GM20431 (cell line): ENCODE measurements around the gene PRKAG2.
"Not testable (repeated sequence)": the region's sequence is repeated elsewhere in the genome, so short reads cannot be mapped to it uniquely, and the experiment has no call there.

Experiments
- in situ Hi-C: fragments of 300-500 bp; cut with MseI, MboI; formaldehyde crosslinking; loops from one replicate; pipeline ENCODE4 v1.15.0; 2020; ENCODE audit warnings: low sequenced_read_pairs; ENCODE audit not compliant: unreplicated experiment

The PRKAG2 gene

GRCh38 chr7:151876899-151877777, at the start of gene PRKAG2:
TSS of gene PRKAG2 (minus strand) at chr7:151877115. CDS start at chr7:151876620, 495 bp downstream.
- in situ Hi-C loops = no loop called here

- in situ Hi-C loops = no loop called here
These were observed 49.4 kb upstream of the PRKAG2 start for GRCh38 chr7:151926336-151926712.

- in situ Hi-C loops = no loop called here
These were observed 48.8 kb upstream of the PRKAG2 start for GRCh38 chr7:151925446-151926335.

- in situ Hi-C loops = no loop called here
These were observed 47.6 kb upstream of the PRKAG2 start for GRCh38 chr7:151924508-151924907.

DNA sequence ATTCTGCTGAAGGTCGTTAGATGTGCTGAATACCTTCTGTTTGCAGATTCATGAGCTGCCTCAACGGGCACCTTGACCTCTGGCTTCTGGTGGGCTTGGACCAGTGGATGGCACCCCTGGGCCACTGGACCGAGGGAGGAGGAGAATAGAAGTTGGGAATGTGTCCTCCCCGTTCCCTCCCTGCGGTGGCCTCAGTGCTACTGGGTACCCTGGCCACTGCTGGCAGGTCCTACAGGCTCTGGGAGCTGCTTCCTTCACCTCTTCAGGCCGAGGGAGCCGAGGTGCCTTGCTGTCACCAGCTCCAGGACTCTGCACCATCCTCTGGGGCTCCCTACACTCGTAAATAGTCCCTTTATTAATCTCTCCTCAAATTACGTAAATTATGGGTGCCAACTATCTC, 47.1 kb upstream of the PRKAG2 start:
- in situ Hi-C loops = no loop called here

DNA sequence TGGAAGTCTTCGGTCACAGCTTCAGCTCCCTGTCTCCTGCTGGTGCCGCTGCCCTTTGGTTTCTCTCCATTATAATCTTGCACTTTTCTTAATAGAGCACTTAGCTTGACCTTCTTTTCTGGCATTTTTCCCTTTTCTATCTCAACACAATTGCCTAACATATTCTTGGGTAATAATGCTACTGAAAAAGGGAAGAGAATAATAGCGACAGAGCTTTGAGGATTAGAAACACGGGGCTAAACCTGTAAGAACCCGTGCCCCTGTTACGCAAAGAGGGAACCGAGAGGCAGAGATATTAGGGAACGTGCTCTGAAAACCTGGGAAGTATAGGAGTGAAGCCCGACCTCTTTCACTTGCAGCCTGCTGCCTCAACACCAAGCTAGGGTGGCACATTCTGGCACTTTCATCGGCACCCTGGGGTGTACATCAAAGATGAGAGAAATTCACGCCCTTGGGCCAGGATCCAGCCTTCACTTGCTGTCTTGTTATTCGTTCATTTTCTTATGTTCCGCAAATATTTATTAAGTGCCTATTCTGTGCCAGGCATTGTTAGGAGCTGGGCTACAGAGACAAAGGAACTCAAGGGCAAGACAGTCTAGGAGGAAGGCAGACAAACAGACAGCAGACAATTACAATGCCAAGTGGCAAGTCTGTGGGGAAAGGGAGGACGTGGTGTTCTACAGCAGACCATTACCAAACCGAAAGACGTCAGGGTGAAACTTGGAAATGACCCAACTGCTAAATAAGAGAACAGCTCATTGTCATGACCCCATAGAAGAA, 46.4 kb upstream of the PRKAG2 start:
- in situ Hi-C loops = no loop called here

GRCh38 chr7:151921451-151921850, 44.5 kb upstream of the PRKAG2 start:
- in situ Hi-C loops = no loop called here

DNA sequence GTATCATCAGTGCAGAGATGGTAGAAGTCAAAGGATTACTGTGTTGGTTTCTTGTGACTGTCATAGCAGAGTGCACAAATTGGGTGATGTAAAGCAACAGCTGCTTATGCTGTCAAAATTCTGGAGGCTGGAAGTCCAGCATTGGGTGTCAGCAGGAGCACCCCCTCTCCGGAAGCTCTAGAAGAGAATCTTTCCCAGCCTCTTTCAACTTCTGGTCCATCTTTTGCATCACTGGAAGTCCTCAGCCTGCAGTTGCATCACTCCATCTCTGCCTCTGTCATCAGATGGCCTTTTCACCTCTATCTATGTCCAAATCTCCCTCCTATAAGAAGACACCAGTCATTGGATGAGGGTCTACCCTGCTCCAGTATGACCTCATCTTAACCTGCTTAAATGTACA, 43.6 kb upstream of the PRKAG2 start:
- in situ Hi-C loops = no loop called here

GRCh38 chr7:151919595-151919994, 42.7 kb upstream of the PRKAG2 start:
- in situ Hi-C loops = no loop called here

GRCh38 chr7:151918510-151918843, 41.6 kb upstream of the PRKAG2 start:
- in situ Hi-C loops = no loop called here

- in situ Hi-C loops = no loop called here
These were observed 41.0 kb upstream of the PRKAG2 start for GRCh38 chr7:151917791-151918509.

GRCh38 chr7:151914051-151914450, 37.1 kb upstream of the PRKAG2 start:
- in situ Hi-C loops = no loop called here

DNA sequence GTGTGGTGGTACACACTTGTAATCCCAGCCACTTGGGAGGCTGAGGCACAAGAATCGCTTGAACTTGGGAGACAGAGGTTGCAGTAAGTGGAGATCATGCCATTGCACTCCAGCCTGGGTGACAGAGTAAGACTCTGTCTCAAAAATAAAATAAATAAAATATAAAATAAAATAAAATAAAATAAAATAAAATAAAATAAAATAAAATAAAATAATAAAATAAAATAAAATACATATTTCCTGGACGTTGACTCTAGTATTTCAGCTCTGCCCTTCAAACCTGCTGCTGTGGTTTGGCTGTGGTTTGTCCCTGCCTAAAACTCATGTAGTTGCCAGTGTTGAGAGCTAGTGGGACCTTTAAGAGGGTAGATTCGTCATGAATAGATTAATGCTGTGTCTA, 33.7 kb upstream of the PRKAG2 start:
- in situ Hi-C loops = not testable (repeated sequence)

- in situ Hi-C loops = not testable (repeated sequence)
These were observed 30.2 kb upstream of the PRKAG2 start for GRCh38 chr7:151907115-151907514.

DNA sequence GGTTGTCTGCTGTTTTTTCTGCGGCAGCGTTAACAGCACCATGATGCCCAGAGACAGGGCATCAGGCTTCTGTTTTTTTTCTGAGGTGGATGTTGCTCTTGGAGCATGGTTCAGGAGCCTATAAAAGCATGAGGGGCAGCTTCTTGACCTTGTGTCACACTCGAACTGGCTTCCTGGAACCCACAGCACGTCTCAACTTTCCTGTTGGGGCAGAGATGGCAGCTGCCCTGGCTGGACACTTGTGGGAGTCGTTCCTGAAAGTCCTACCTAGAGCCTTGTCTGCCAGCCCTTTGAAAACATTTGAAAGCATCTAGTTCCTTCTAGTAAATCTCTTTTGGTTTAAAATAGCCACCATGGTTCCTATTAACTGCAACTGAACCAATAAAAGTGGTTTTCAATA, 28.9 kb upstream of the PRKAG2 start:
- in situ Hi-C loops = no loop called here

DNA sequence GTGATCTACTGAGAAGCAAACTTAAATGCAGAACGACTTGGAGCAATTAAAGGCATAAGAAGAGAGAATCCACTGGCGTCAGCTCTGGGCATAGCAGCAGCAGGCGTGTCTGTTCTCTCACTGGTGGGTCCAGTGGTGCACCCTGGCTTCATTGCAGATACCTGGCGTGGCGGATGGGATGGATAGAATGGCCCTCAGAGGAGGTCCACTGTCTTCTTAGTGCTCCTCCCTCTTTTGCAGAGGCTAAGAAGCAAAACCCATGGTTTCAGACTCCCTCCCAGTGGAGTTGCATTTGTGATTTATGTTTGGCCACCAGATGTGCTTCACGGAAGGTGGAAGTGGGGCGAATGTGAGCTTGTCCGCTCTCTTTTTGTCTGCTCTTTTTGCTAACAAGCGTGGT, 28.4 kb upstream of the PRKAG2 start:
- in situ Hi-C loops = no loop called here

- in situ Hi-C loops = no loop called here
These were observed 27.4 kb upstream of the PRKAG2 start for GRCh38 chr7:151904270-151904669.

DNA sequence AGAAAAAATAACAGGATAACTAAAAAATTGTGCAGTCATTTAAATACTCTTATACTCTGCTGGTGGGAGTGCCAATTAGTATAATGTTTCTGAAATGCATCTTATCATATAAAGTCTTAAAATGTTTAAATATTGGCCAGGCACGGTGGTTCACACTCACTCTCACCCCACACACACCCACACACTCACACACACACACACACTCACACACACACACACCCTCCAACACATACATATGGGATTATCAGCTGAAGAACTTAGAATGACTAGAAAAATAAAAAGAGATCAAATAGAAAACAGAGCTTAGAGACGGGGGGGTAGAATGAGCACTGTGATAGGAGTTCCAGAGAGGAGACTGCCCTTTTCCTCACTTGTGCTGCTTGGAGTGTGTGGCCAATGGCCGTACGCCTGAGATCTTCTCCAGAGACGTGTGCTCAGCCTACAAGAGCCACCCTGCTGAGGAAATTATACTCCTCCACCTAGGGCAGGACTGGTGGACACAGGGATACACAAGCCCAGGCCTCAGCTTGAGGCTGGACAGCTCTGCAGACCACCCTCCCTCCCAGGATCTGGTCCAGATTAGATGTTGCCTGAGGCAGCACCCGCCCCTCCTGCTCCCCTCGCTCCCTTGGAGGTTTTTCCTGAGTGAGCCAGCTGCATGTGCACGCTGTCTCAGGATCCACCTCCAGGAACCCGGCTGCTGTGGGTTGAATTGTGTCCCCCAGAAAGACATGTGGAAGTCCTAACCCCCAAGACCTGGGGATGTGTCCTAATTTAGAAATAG, 26.5 kb upstream of the PRKAG2 start:
- in situ Hi-C loops = no loop called here

GRCh38 chr7:151902311-151902710, 25.4 kb upstream of the PRKAG2 start:
- in situ Hi-C loops = no loop called here
